ENCODE measurements around the gene EOMES.

EOMES gene

DNA sequence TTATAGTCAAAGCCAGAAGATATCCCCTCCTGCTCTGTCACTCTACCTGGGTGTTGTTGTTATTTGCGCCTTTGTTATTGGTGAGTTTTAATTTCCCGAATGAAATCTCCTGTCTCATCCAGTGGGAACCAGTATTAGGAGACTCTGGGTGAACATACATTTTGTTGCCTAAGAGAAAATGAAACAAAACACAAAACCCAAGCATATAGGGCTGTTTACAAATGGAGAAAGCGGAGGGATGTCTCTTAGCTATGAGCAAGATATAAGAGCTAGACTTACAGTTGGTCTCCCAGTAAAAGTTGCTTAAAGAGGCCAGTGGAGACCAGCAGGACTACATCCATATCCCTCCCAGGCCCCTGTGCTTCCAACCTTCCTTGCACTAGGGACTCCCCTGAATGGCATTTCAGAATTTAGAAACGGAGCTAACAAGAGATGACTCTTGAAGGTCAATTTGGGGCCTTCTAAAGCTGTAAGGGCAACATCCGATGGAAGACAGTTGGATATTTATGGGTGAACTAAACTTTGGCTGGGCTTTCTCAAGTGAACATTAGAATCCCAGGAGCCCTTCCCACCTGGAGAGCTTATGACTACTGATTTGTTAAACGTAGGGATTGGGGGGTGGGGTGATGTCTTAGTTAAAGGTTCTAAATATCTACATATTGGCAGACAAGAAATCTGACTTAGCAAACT lies 2.7 kb downstream of the EOMES start:
- DNase-seq: no peak

DNA sequence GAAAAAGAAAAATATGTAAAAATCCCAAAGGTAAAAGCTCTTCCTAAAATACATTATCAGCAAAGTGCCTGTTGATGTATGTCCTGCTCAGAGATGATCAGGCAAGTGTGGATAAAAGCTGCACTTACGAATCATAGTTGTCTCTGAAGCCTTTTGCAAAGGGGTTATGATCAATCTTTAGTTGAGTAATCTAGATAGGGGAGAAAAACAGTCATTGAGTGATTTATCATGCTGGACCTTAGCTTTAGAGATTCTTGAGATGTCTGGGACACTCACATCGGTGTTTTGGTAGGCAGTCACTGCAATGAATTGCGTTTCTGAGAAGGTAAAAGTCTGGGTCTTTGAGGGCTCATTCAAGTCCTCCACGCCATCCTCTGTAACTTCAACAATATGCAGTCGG lies 3.7 kb downstream of the EOMES start:
- no peak for DNase-seq

DNA sequence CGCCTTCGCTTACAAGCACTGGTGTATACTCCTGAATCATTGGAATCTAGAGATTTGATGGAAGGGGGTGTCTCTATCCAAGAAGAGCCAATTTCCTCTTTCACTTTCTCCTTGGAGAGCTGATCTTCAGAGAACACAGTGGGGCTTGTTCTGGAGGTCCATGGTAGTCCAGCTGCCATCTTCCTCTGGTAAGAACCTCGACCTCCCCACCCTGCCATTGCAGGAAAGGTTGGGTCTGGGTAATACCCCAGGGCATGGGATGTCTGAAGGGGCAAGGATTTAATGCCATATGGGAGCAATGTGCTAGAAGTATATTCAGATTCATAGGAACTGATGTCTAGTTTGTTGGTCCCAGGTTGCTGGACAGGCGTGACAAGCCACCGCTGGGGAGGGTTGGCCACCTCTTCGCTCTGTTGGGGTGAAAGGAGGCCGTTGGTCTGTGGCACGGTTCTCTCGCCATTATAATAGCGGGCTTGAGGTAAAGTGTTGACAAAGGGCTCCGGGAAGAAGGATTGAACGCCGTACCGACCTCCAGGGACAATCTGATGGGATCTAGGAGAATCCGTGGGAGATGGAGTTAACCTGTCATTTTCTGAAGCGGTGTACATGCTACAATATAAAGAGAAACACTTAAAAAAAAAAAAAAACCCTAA lies 4.8 kb downstream of the EOMES start:
- no peak for DNase-seq

DNA sequence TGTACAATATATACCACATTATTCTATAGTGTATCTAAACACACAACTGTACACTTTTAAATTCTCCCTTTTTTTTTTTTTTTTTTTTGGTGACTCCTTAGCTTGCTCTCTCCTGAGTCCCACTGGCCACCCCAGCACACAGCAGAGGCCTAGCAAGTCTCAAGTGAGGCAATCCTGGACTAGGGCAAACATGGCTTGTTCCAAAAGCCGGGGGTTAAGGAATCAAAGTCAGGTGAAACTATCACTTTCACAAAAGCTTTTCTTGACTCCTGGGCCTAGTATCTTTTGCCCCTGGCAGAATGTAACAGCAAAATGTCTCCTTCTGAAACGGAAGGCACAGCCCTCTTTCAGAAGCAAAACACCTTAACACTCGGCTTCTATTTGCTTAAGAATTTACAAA lies 5.8 kb downstream of the EOMES start:
- DNase-seq: no peak

DNA sequence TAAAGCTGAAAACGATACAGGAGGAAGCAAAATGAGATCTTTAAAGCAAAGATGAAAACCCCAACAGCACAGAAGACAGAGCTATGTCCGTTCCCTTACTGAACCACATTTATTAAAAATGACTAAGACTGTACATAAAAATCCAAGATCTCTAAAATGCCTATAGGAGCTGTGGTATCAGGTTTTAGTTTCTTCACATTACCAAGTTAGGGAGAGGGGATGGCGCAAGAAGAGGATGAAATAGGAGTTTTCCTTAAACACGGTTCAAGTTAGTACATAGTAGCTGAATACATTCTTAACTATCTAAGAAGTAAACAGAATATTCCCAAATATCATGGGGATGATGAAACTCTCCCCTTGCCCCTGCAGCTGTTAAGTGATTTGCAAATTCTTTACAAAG lies 6.3 kb downstream of the EOMES start:
- DNase-seq: no peak

DNA sequence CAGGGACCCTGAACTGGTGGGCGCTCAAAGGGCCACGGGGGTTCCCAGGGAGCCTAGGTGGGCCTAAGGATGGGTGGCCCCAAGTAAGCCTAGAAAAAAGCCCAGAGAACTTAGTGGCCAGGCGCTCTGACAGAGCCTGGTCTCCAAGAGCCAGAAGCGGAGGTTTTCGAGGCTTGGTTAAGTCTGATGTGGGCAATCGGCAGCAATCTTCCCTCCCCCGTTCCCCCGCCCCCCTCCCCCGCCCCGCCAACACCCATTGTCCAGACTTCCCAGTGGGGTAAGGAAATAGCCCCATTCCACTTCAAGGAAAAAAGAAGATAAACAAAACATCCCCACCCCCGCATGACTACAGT lies 6.7 kb downstream of the EOMES start:
- no peak for DNase-seq

DNA sequence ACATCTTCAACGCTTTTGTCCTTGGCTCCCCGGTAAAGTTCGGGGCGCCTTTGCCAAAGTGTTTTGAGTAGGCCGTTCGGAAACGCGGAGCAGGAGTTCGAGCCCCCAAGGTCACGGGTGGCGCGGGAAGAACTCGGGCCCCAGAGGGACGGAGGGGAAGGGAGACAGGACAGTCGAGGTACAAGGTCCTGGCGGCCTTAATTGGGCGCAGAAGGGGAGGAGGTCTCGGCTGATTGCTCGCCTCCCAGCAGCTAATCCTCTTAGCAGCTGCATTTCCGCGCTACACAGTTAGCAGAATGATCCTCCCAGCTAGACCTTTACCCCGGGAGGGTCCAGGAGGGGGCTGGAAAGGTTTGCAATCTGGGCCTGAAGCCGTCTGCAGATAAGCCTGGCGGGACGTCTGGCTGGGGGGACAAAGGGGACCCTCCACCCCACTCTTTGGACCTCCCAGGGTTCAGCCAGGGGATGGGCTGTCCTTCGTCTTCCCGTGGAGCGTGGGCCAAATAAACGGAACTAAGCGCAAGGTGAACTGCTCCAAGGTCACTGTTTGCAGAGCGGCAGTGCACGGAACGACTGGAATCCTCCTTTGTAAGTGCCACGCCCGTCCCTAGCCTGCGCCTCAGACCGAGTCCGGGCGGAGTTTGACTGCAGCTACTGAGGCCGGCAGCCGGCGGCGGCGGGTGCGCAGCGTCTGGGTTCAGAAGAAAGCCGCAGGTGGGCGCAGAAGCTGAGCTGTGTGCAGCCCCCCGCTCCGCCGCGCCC lies 7.2 kb downstream of the EOMES start:
- no peak for DNase-seq

DNA sequence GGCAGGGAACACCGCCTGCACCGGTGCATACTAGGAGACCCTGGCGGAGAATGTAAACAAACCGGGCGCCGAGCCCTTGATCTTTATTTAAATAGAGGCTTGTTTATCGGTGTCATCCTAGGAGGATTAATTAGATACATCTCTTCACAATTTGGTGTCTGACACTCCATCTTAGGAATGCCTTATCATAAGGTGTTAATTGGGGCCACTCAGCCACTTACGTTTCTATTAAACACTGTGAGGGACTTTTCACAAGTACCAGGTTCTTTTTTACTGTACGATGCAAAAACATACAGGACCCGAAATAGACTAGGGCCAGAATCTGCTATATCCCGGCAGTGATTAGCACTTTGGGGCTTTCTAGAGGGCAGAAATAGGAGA lies 8.0 kb downstream of the EOMES start:
- DNase-seq: no peak

DNA sequence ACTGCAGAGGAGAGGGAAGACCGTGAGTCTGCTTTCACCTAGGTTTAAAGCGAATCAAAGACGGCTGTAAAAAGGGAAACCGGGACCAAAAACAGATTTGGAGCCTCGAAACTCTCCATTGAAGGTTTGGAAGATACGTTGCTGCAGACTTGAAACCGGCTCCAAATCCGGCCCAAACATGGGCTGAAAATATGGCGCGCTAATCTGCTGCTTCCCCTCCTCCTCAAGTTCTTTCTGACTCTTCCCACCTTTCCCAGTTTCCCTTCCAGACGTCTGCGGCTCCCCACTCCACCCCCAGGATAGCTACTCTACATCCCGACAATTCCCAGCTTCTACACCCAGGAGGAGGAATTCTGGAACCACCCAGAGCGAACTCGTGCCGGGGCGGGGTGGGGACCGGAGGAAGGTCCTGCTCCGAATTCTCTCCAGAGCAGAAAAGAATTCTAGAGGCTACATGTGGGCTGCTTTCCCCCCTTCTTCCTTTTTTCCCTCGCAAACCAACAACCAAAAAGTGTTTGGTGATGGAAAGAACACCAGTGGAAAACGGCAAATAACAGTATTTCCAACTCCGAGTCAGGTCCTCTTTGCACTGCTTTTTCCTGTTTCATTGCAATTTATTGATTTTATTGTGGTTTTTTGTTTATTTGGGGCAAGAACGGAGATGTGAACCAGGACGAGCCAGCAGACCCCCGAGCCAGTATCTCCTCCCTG lies 8.5 kb downstream of the EOMES start:
- DNase-seq: no peak

DNA sequence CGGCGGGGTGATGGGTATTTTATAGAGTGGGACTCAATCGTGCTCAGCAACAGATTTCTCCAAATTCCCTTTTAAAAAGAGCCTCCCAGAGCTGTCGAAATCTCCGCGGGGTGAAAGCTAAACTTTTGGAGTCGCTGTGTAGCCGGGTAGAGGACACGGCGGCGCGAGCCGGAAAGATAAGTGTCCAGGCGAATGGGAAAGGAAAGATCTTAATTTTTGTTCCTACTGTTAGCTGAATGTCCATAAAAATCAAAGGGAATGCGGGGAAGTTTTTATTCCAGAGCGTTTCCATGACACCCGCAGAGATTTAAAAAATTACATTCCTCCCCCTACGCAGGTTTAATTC lies 9.1 kb downstream of the EOMES start:
- DNase-seq: no peak

DNA sequence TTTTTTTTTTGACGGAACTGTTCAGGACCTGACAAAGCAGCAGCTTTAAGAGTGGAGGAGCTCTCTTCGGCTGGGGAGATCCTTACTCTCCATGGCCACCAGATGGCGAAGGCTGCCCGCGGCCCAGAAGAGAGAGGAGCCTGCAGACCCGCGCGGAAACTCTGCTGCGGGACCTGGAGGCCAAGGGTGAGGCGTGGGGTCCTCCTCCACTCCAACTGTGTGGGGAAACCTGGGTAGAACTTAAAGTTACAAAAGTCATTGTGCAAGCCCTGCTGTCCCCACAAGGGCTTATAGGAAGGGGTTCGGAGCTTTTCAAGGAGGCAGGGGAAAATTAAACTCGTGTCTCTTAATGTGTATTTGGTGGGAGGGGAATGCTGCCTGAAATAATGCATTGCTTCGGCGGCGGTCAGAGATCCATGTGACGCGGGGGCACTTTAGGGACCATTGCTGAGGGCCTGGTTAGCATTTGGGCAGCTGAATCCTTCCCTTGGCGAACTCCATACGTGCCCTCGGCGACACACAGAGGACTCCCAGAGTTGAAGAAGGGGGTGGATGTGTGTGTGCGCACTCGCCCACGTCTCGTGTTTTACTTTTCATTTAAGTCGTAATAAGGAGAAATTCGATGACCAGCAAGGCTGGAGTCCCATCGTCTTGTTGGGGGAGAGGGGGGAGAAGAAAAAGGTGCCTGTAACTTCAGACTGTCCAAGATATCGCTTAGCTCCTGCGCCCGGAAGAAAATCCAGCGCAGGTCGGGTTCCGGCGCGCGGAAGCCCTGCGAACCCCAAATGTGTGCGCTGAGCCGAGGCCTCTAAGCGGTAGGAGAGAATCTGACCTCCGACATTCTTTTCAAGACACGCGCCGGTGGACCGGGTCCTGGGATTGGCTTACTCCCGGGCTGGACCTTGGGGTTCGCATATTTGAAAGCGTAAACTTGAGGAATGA lies 9.7 kb downstream of the EOMES start:
- DNase-seq: peak; percentile 71

DNA sequence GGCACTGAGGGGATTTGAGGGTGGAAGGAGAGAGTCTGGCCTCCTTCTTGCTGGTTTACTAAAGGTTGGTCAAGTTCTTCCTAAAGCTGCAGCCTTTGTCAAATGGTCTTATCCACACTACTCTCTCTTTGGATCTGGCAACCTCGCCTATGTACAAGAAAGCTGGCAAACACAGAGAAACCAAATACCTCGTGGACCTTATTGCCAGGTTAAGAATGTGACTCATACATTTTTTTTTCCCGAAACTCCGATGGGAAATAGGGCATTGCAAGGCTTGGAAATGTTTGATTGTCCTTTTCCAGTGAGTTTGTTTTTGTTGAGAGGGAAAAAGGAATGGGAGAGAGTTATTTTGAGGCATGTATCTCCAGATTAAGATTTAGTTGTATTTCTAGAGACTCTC lies 13.9 kb downstream of the EOMES start:
- DNase-seq: no peak

DNA sequence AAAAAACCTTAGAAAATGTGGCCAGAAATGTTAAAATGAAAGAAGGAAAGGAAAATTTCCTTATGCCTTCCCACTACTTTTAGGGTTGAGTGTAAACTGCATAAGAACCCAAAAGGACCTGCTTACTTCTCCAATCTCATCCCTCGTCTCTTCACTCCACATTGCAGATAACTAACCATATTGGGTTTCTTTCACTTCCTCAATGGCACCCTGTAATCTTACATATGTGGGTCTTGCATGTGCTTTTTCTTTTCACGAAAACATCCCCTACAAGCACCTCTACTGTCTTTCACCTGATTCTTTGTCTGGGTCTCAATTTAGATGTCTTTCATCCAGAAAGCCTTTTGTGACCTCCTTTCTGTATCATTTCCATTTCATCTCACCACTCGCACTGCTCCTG lies 23.1 kb downstream of the EOMES start:
- no peak for DNase-seq

DNA sequence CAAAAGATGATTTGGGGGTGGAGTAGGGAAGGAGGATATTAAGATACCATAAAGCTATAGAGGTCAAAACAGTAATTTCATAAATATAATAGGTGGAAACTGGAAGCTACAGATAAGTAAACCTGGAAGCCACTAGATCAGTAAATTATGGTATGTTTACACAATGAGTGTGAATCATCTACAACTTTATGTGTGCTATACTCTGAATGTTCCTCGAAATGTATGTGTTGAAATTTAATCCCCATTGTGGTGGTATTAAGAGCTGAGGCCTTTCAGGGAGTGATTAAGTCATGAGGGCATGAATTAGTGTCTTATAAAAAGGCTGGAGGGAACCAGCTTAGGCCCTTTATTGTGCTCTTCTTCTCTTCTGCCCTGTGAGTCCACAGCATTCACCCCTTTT lies 25.2 kb downstream of the EOMES start:
- DNase-seq: no peak

DNA sequence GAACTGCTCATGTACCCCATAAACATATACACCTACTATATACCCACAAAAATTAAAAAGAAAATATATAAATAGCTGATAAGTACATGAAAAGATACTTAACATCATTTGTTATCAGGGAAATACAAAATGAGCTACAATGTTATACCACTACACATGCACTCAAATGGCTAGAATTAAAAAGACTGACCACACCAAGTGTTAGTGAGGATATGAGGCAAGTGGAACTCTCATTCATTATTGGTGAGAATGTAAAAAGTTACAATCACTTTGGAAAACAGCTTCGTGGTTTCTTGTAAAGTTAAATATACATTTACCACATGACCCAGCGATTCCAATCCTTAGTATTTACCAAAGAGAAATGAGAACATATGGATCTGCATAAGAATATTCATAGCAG lies 26.5 kb downstream of the EOMES start:
- DNase-seq: no peak

DNA sequence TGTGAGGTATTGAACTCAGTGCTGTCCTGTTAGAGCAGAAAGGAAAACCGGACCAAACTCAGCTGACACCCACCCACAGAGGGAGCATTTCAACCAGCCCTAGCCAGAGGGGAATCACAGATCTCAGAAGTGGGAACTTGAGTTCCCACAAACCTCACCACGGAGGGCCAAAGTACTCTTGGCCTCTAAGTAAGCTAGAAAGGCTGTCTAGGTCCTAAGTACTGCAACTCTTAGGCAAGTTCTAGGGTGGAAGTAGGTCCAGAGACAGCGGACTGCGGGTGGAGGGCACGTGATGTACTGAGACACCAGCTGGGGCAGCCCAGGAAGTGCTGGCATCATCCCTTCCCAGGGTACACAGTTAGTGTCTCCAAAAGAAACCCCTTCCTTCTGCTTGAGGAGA lies 34.1 kb downstream of the EOMES start:
- DNase-seq: no peak

DNA sequence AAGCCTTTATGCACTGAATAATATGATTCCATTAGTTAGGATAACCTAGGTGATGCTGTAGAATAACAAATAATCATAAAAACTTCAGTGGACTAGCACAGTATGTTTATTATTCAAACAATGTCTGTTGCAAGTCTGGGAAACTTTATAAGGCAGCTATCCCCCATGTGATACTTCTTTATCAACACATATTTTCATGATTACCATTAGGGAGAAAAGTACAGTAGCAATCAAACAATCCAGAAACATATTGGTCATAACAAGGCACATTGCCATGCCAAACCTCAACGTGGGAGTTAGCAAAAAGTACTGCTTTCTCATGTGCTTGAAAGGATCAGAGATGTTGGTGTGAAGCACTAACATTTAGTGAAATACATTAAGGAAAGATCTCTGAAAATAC lies 35.5 kb downstream of the EOMES start:
- DNase-seq: no peak

DNA sequence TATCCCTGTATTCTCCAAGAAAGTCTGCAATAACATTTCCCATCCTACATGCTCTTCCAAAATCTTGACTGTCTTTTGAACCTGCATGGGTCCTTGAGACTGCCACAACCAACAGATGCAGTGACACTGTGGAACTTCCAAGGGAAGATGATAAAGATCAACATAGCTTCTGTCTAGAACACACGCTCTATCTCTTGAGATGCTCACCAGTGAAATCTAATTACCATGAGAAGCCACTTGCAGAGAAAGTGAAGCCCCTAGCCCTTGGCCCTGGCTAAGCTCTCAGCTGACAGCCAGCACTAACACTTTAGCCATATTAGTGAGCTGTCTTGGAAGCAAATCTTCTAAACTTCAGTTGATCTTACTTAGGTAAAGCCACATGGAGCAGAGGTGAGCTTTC lies 36.6 kb downstream of the EOMES start:
- DNase-seq: no peak

DNA sequence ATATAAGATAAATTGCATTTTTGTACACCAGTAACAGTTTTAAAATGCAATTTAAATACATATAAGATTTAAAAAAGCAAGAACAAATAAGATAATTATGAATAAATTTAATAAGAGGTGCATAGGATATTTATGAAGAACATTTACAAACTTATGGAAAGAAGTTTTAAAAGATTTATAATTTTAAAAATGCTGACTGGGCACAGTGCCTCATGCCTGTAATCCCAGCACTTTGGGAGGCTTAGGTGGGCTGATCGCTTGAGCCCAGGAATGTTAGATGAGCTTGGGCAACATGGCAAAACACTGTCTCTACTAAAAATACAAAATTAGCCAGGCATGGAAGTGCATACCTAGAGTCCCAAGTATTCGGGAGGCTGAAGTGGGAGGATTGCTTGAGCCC lies 37.8 kb downstream of the EOMES start:
- DNase-seq: no peak

DNA sequence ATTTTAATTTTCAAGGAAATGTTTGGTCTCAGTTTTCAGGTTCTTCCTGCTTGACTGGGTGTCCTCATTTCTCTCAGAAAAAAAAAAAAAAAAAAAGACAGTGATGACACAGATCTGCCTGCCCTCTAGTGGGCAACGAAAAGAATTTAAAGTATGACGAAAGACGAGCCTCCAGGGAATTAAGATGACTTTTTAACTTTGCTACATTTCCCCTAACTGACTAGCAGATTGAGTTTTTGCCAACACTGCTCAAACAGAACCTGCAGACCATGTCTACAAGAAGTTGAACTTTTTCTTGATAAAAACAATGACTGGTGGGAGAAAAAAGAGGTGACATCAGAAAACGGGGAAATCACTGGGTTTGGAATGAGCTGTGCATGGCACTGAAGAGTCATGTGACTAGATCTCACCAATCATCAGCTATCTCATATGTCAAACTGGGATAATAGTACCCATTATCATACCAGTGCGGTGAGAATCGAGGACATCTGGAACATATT lies 40.8 kb downstream of the EOMES start:
- DNase-seq: no peak

DNA sequence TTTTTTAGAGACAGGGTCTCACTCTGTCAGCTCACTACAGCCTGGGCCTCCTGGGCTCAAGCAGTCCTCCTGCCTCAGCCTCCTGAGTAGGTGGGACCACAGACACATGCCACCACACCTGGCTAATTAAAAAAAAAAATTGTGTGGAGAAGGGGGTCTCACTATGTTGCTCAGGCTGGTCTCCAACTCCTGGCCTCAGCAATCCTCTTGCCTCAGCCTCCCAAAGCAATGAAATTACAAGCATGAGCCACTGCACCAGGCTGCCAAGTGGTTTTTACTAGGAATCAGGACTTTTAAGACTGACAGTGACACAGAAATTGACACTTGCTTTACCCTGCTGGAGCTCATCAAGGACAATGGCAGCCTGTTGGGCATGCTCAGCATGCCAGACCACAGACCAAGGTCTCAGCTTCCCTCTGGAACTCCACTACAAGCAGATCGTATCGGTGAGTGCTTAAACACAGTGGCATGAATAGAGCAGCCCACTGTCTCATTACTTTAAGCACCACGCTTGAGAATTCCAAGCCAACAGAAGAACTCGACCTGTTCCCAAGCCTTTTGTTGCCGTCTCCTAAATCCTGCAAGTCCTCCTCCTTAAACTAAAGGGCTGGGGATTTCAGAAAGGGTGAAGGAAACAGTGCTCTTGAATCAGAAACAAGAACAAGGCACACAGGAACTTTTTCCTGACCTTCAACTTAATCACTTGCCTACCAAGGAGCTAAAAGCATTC lies 41.4 kb downstream of the EOMES start:
- DNase-seq: no peak

DNA sequence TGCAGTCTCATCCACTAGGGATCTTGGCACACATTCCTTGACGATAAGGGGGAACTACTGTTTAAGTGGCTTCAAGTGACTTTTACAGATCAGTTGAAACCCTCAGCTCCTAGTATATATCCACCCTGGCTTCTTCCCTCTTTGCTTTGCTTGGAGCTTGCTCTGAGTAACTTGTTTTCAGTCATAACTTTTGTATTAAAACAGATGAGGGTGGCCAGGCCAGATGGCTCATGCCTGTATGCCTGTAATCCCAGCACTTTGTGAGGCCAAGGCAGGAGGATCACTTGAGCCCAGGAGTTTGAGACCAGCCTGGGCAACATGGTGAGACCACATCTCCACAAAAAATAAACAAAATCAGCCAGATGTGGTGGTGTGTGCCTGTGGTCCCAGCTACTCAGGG lies 42.4 kb downstream of the EOMES start:
- no peak for DNase-seq

Data from activated CD4-positive, alpha-beta T cell treated with anti-CD3 and anti-CD28 coated beads, Interleukin-2, amount 50 U/mL, for 1 hour (primary cell).